A549 treated with AZD2906 at 1 μM for 4 hours (cell line): Measurements from ENCODE around the gene MRPL55. TPM values are rescaled to one million over a fixed set of nuclear protein-coding genes. Genes with fewer than 3 reads are reported as not detected.

Experiments used
- total RNA-seq: library from RNA; stranded (reverse); fragments of 200-300 nt; extraction: Qiagen RNA extraction; gene quantifications from 5 replicates; pipeline ENCODE4 v1.2.3, GENCODE V29; 2022

Gene MRPL55
- 58.1 to 87.8 TPM (median 86.7 TPM) in 5 replicates for total RNA-seq

GRCh38 chr1:228109073-228109961, at the start of gene MRPL55:
Gene MRPL55 (minus strand): TSS chr1:228109299. CDS start chr1:228108260, 1,039 bp downstream.

GRCh38 chr1:228149406-228150119, 40.5 kb upstream of the MRPL55 start, which contains the start of gene GJC2:
Gene GJC2 (plus strand): TSS chr1:228149930. CDS start chr1:228157759, 7,829 bp downstream.

GRCh38 chr1:228139931-228140723, 31.0 kb upstream of the MRPL55 start, which contains the start of gene GUK1:
Gene GUK1 (plus strand): TSS chr1:228140279. CDS start chr1:228140303, 24 bp downstream.

GRCh38 chr1:228102791-228103620, 6.1 kb downstream of the MRPL55 start, which contains the start of gene C1orf35:
Gene C1orf35 (minus strand): TSS chr1:228103325. CDS start chr1:228103227, 98 bp downstream.

GRCh38 chr1:228082214-228082917, 26.7 kb downstream of the MRPL55 start, which contains the start of gene ARF1:
Gene ARF1 (plus strand): TSS chr1:228082708. CDS start chr1:228097115, 14,407 bp downstream.

Other genes with a start within 250 kb of the MRPL55 start
- gene WNT9A, start 161.4 kb downstream of the MRPL55 start, total RNA-seq: 6.0 to 7.9 TPM (median 6.9 TPM) in 5 replicates
- 0.05 TPM in 2 of 5 replicates, not detected in the others for gene WNT3A, start 102.3 kb downstream of the MRPL55 start, total RNA-seq
- 403 to 452 TPM (median 450 TPM) in 5 replicates for gene ARF1, start 26.6 kb downstream of the MRPL55 start, total RNA-seq
- gene C1orf35, start 6.0 kb downstream of the MRPL55 start, total RNA-seq: 28.2 to 39.9 TPM (median 38.8 TPM) in 5 replicates
- 122 to 161 TPM (median 151 TPM) in 5 replicates for gene GUK1, start 31.0 kb upstream of the MRPL55 start, total RNA-seq
- 0.34 to 0.54 TPM (median 0.46 TPM) in 5 replicates for gene GJC2, start 40.6 kb upstream of the MRPL55 start, total RNA-seq
- gene IBA57, start 56.5 kb upstream of the MRPL55 start, total RNA-seq: 3.1 to 7.3 TPM (median 5.9 TPM) in 5 replicates
- 2.9 to 6.1 TPM (median 4.1 TPM) in 5 replicates for gene OBSCN, start 98.7 kb upstream of the MRPL55 start, total RNA-seq